PFSK-1 (cell line): ENCODE results near the gene RABGAP1L.

Source experiments
- FOXP2 ChIP-seq: optimal IDR thresholded peaks from 2 replicates; pipeline ENCODE3; 2011; ENCODE audit warnings: borderline replicate concordance, control low read depth, inconsistent platforms; ENCODE audit not compliant: insufficient read depth; ENCODE audit errors: extremely low read length, extremely low read depth
- POLR2AphosphoS5 ChIP-seq: IDR thresholded peaks from 2 replicates; pipeline ENCODE4 v1.6.1; 2012; ENCODE audit warnings: low read depth, mild to moderate bottlenecking, control low read depth, low read length, moderate library complexity
- REST ChIP-seq, 2 experiments: IDR thresholded peaks; 2 replicates each; pipeline versions ENCODE4 v1.6.1 to v1.8.0; 2011 to 2012; ENCODE audit warnings: low read depth in 2 of 2, low read length in 2 of 2, control low read depth in 1 of 2, inconsistent platforms in 1 of 2, mild to moderate bottlenecking in 1 of 2, moderate library complexity in 1 of 2; ENCODE audit not compliant: insufficient read depth in 1 of 2
- SIN3A ChIP-seq: IDR thresholded peaks from 2 replicates; pipeline ENCODE4 v1.6.1; 2012; ENCODE audit warnings: mild to moderate bottlenecking, low read length, moderate library complexity, borderline replicate concordance; ENCODE audit not compliant: insufficient read depth
- TAF1 ChIP-seq: IDR thresholded peaks from 2 replicates; pipeline ENCODE4 v1.6.1; 2012; ENCODE audit warnings: low read length, control low read depth, borderline replicate concordance; ENCODE audit not compliant: insufficient read depth

The RABGAP1L gene

DNA sequence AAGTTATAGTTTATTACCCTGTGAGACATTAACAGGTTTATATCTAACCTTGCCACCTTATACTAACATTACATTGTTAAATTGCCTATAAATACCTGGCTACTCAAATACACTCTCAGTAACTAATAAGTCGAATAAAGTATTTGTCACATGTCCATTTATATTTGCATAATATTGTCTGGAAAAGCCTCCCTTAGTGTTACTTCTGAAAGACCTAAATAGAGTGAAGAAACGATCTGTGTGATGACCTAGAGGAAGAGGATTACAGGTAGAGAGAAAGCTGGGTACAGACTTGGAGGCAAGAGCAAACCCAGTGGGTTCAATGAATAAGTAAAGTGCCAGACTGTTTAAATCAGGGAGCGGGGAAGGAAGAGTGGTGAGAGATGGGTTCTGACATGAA lies 837.7 kb downstream of the RABGAP1L start:
- TF ChIP-seq REST (IDR thresholded peaks at IDR 0.05; ENCODE audit: insufficient read depth in 1 of 2, low read depth in 2 of 2, low read length in 2 of 2): no peak
- TF ChIP-seq TAF1: no peak
- TF ChIP-seq SIN3A: no peak
- no peak for TF ChIP-seq POLR2AphosphoS5
- TF ChIP-seq FOXP2: no peak

GRCh38 chr1:174998569-174999215 lies 839.4 kb downstream of the RABGAP1L start:
- TF ChIP-seq SIN3A (no peak), REST (IDR thresholded peaks at IDR 0.05; ENCODE audit: insufficient read depth in 1 of 2, low read depth in 2 of 2, low read length in 2 of 2) (no peak), TAF1 (no peak), FOXP2 (no peak), POLR2AphosphoS5 (no peak)

DNA sequence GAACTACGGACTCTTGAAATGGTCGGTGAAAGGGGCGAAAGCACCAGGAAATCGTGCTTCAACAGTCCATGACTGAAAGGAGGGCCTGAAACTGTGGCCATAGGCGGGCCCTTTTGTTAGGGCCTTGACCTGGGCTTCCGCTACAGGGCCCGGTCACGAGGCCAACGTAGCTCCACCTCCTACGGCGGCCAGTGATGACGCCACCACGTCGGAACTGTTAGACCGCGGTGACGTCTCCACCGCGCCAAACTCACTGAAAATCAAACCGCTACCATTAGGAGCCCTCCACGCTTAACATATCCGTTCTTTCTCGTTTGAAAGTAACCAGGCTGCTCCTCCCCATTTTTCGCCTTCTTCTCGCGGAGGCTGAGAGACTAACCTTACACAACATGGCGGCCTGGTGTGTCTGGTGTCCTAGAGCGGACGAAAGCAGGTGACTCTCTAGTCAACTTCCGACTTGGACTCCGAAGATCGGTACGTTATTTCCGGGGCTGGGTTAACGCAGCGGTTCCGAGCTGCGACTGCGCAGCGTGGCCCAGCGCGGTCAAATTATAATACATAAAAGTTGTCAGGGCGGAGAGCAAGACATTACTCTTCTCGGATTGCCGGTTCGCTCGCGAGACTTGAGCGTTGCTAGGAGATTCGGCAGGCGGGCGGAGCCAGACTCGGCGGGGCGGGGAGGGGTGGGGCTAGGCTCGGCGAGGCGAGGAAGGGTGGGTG lies 840.1 kb downstream of the RABGAP1L start:
- TF ChIP-seq FOXP2 (peak; percentile 38), POLR2AphosphoS5 (peak; percentile 94), TAF1 (peak; percentile 91; the same call in 1 of the 2 replicates), SIN3A (no peak), REST (IDR thresholded peaks at IDR 0.05; ENCODE audit: insufficient read depth in 1 of 2, low read depth in 2 of 2, low read length in 2 of 2) (peak in 1 of 2 experiments; percentile 30; a peak in 2 of 4 replicates)

DNA sequence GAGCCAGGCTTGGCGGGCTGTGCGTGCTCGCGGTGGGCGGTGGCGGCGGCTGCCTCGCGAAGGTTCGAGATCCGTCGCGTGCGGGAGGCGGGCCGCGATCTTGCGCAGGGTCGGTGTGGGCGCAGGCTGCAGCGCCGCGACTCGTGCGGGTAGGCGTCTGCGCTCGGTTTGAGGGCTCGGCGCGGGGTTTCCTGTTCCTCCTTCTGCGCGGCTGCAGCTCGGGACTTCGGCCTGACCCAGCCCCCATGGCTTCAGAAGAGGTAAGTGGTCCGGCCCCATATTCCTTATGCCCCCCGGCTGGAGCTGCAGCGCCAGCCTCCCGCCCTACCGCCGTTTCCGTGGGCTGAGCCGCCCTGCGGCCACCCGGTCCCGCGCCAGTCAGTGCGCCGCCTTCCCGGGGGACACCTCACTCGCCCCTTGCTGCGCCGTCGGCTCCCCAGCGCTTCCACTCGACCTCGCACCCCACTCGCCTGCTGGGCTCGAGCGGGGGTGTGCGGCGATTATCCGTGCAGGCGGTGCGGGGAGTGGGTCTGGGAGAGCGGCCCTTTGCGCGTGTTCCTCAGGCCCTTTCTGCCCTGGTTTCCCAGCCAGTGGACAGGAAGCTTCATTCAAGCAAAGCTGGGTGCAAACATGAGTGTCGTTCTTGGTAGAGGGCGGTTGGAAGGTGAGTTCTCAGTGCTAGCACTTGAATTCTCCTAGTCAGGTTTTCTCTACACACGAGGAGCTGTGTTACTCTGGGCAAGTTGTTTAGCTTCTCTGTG lies 840.8 kb downstream of the RABGAP1L start, which contains the start of gene CACYBP:
Gene CACYBP (plus strand): TSS at position 12 of the 761 bp plus-strand sequence. CDS start 234 bp downstream, at position 246.
- TF ChIP-seq POLR2AphosphoS5 (peak; percentile 68), REST (IDR thresholded peaks at IDR 0.05; ENCODE audit: insufficient read depth in 1 of 2, low read depth in 2 of 2, low read length in 2 of 2) (no peak), TAF1 (no peak), FOXP2 (peak; percentile 73), SIN3A (0 out of 2 replicates have a peak, but pooled peaks have one; percentile 51)
